HG02852 (cell line): ENCODE results near the gene ST6GALNAC5.

Experiments used
- ATAC-seq: cut with Tn5 transposase; IDR thresholded peaks from one replicate; pipeline ENCODE4 v1.9.1; 2021; ENCODE audit warnings: mild to moderate bottlenecking, moderate library complexity; ENCODE audit not compliant: unreplicated experiment

The ST6GALNAC5 gene

GRCh38 chr1:77039739-77040138 lies 172.5 kb downstream of the ST6GALNAC5 start:
- ATAC-seq: no peak

- ATAC-seq: no peak
Measured at GRCh38 chr1:77040826-77041225, 173.5 kb downstream of the ST6GALNAC5 start.

GRCh38 chr1:77044133-77044849 lies 177.0 kb downstream of the ST6GALNAC5 start:
- no peak for ATAC-seq

GRCh38 chr1:77047575-77047974 lies 180.3 kb downstream of the ST6GALNAC5 start:
- ATAC-seq: no peak

GRCh38 chr1:77047978-77048614 lies 180.8 kb downstream of the ST6GALNAC5 start:
- ATAC-seq: no peak

GRCh38 chr1:77048615-77049005 lies 181.3 kb downstream of the ST6GALNAC5 start:
- no peak for ATAC-seq

- ATAC-seq: no peak
Measured at GRCh38 chr1:77051425-77051824, 184.1 kb downstream of the ST6GALNAC5 start.

GRCh38 chr1:77056525-77056924 lies 189.2 kb downstream of the ST6GALNAC5 start:
- ATAC-seq: no peak

GRCh38 chr1:77057994-77058585 lies 190.8 kb downstream of the ST6GALNAC5 start:
- no peak for ATAC-seq

- ATAC-seq: no peak
Measured at GRCh38 chr1:77060000-77060399, 192.7 kb downstream of the ST6GALNAC5 start.

GRCh38 chr1:77061162-77061561 lies 193.9 kb downstream of the ST6GALNAC5 start:
- no peak for ATAC-seq

GRCh38 chr1:77063118-77063517 lies 195.8 kb downstream of the ST6GALNAC5 start:
- no peak for ATAC-seq

- ATAC-seq: no peak
Measured at GRCh38 chr1:77064246-77064645, 197.0 kb downstream of the ST6GALNAC5 start.

GRCh38 chr1:77065693-77066342 lies 198.5 kb downstream of the ST6GALNAC5 start:
- no peak for ATAC-seq

GRCh38 chr1:77068013-77068412 lies 200.7 kb downstream of the ST6GALNAC5 start:
- no peak for ATAC-seq

GRCh38 chr1:77076759-77077158 lies 209.5 kb downstream of the ST6GALNAC5 start:
- no peak for ATAC-seq

- no peak for ATAC-seq
Measured at GRCh38 chr1:77081834-77082233, 214.6 kb downstream of the ST6GALNAC5 start.

GRCh38 chr1:77084457-77084856 lies 217.2 kb downstream of the ST6GALNAC5 start:
- ATAC-seq: no peak

GRCh38 chr1:77085109-77085508 lies 217.8 kb downstream of the ST6GALNAC5 start:
- no peak for ATAC-seq

GRCh38 chr1:77089756-77090155 lies 222.5 kb downstream of the ST6GALNAC5 start:
- ATAC-seq: no peak

- ATAC-seq: no peak
Measured at GRCh38 chr1:77095236-77095635, 228.0 kb downstream of the ST6GALNAC5 start.
